Measurements from ENCODE around the gene ZNF865. TPM values are rescaled to one million over a fixed set of nuclear protein-coding genes. Genes with fewer than 3 reads are reported as not detected.

The ZNF865 gene
- total RNA-seq, 2 donors from 2014 or later: 6.5 to 14.8 TPM

- TF ChIP-seq, protein P1, sequence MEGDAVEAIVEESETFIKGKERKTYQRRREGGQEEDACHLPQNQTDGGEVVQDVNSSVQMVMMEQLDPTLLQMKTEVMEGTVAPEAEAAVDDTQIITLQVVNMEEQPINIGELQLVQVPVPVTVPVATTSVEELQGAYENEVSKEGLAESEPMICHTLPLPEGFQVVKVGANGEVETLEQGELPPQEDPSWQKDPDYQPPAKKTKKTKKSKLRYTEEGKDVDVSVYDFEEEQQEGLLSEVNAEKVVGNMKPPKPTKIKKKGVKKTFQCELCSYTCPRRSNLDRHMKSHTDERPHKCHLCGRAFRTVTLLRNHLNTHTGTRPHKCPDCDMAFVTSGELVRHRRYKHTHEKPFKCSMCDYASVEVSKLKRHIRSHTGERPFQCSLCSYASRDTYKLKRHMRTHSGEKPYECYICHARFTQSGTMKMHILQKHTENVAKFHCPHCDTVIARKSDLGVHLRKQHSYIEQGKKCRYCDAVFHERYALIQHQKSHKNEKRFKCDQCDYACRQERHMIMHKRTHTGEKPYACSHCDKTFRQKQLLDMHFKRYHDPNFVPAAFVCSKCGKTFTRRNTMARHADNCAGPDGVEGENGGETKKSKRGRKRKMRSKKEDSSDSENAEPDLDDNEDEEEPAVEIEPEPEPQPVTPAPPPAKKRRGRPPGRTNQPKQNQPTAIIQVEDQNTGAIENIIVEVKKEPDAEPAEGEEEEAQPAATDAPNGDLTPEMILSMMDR (IDR thresholded peaks at IDR 0.05): no peak
- TF ChIP-seq POLR2A (IDR thresholded peaks at IDR 0.05): no peak
- peaks cover 0 to 3% of the 10 kb centered on the region in 2 donors for H3K36me3 ChIP-seq (replicated peaks in 1 of 2; ENCODE audit: insufficient read depth in 1 of 2, low read depth in 2 of 2)
- DNase-seq: no peak
- H3K27ac ChIP-seq: no peak overlapping the region
- peaks cover under 1% of the 10 kb centered on the region for H3K4me1 ChIP-seq
- H3K27me3 ChIP-seq: no peaks in the 10 kb centered on the region
- H3K4me3 ChIP-seq: no peak overlapping the region
- no peaks in the 10 kb centered on the region for H3K9me3 ChIP-seq
- no peak for ATAC-seq
- 81 to 86% methylated on average over 7 of the region's 7 CpGs for WGBS, 2 donors
- intact Hi-C loops (cut with DNase I): loop anchor here (10.0 kb wide), 1 partner anchor 494 kb away; no protein-coding TSS in a partner anchor
Measured at GRCh38 chr19:55618426-55618825, 13.0 kb downstream of the ZNF865 start.

DNA sequence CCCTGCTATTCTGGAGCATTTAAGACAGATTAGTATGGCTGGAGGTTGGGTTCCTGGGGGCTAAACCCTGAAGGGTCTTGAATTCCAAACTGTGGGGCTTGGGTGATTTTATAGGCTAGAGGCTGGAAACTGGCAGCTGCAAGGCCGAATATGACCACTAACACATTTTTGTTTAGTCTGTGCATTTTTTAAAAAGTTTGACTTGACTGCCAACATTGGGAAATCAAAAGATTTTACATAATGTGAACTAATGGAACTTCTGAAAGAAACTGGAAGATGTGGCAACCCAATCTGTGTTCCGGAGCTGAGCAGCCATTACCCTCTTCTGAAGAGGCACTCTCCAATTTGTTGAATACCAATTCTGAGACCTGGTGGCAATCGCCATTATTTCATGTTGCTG lies 13.8 kb downstream of the ZNF865 start:
- peaks cover 0 to 3% of the 10 kb centered on the region in 2 donors for H3K36me3 ChIP-seq (replicated peaks in 1 of 2; ENCODE audit: insufficient read depth in 1 of 2, low read depth in 2 of 2)
- H3K27me3 ChIP-seq: no peaks in the 10 kb centered on the region
- intact Hi-C loops (cut with DNase I): loop anchor here (10.0 kb wide), 1 partner anchor 494 kb away; no protein-coding TSS in a partner anchor

GRCh38 chr19:55620410-55621204 lies 15.2 kb downstream of the ZNF865 start:
- H3K36me3 ChIP-seq (replicated peaks in 1 of 2; ENCODE audit: insufficient read depth in 1 of 2, low read depth in 2 of 2): peaks cover 0 to 1% of the 10 kb centered on the region in 2 donors
- intact Hi-C loops (cut with DNase I): no loop called here
- H3K4me3 ChIP-seq: no peak overlapping the region
- no peak overlapping the region for H3K27ac ChIP-seq
- WGBS, 2 donors: 86 to 96% methylated on average over 10 to 12 of the region's 12 CpGs
- no peaks in the 10 kb centered on the region for H3K9me3 ChIP-seq
- ATAC-seq (no peak), DNase-seq (no peak)
- peaks cover 13% of the 10 kb centered on the region for H3K4me1 ChIP-seq
- H3K27me3 ChIP-seq: no peaks in the 10 kb centered on the region
- TF ChIP-seq POLR2A (IDR thresholded peaks at IDR 0.05): no peak
- TF ChIP-seq, protein P1 (IDR thresholded peaks at IDR 0.05): no peak

More for the DNA sequence above, 13.8 kb downstream of the ZNF865 start:
- TF ChIP-seq, protein P1 (IDR thresholded peaks at IDR 0.05): no peak
- TF ChIP-seq POLR2A (IDR thresholded peaks at IDR 0.05): no peak
- 68 to 80% methylated on average over 3 of the region's 3 CpGs for whole genome bisulfite sequencing, 2 donors
- Histone ChIP-seq H3K4me1 (peaks cover 6% of the 10 kb centered on the region), H3K4me3 (no peak overlapping the region), H3K9me3 (no peaks in the 10 kb centered on the region), H3K27ac (no peak overlapping the region)
- DNase-seq (no peak), ATAC-seq (no peak)

DNA sequence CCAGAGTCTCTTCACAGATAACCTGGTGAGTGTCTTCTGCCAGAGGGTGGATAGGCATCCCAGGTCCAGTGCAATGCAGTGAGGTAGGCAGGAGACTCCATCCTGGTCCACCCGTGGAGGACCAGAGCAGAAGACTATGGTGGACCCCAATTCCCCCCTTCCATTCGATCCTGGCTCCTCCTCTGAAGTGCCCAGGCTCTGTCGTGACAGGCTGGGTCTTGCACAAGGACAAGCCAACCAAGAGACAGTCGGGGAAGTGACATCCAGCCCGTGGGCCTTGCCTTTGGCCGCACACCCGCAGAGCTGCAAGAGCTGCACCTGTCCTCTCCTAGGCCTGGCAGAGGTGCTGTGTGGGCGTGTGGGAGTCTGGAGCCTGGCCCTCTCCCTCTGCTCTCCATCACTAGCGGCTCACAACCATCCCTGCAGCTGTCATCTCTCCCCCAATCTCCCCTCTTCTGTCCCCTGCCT lies 15.8 kb downstream of the ZNF865 start:
- TF ChIP-seq, protein P1 (IDR thresholded peaks at IDR 0.05): no peak
- TF ChIP-seq POLR2A (IDR thresholded peaks at IDR 0.05): no peak
- H3K9me3 ChIP-seq: no peaks in the 10 kb centered on the region
- H3K27me3 ChIP-seq: no peaks in the 10 kb centered on the region
- no peak overlapping the region for H3K4me3 ChIP-seq
- H3K4me1 ChIP-seq: peaks cover 13% of the 10 kb centered on the region
- ATAC-seq (no peak), DNase-seq (no peak)
- peaks cover 0 to 1% of the 10 kb centered on the region in 2 donors for H3K36me3 ChIP-seq (replicated peaks in 1 of 2; ENCODE audit: insufficient read depth in 1 of 2, low read depth in 2 of 2)
- 71 to 90% methylated on average over 6 to 9 of the region's 9 CpGs for WGBS, 2 donors
- intact Hi-C loops (cut with DNase I): no loop called here
- H3K27ac ChIP-seq: no peak overlapping the region

Data from body of pancreas (tissue), 4 donors.